K562 (cell line): ENCODE measurements around the gene ATP5MC3. TPM values are rescaled to one million over a fixed set of nuclear protein-coding genes. Genes with fewer than 3 reads are reported as not detected.

Source experiments
- ATAC-seq: fragments of 200-7000 bp; cut with Tn5 transposase; 3 replicates; pipeline ENCODE4 v1.9.1; 2020; ENCODE audit warnings: moderate library complexity
- BruUV-seq: library from RNA; stranded (reverse); fragments of 400-500 nt; replicated peaks from 2 replicates; lab custom pipeline; 2021; lab: Mats Ljungman, UMichigan
- CTCF ChIA-PET: fragments of 300-600 bp; formaldehyde crosslinking; extraction: SDS; loops from one replicate; lab custom pipeline; 2021; ENCODE audit warnings: low intra/inter-chr PET ratio; lab: Yijun Ruan, JAX
- POLR2A ChIA-PET: fragments of 300-600, 350-650 bp; sonication (Branson Sonifier 250); formaldehyde crosslinking; extraction: SDS; loops from one replicate; lab custom pipeline; 2021; ENCODE audit warnings: antibody characterized with exemption, inconsistent platforms; lab: Yijun Ruan, JAX
- DNase-seq, 4 experiments: peaks; one replicate each; pipeline versions ENCODE4 v3.0.0 to v3.0.0-alpha.2; 2011 to 2018; ENCODE audit warnings: low spot score in 3 of 4, mixed read lengths in 3 of 4; ENCODE audit errors: extremely low read depth in 1 of 4
- FAIRE-seq: peaks from 2 replicates; lab custom pipeline; 2011; peaks lifted over from hg19 to GRCh38; lab: Jason Lieb, UNC
- H2AFZ ChIP-seq: 2 replicates; pipeline ENCODE4 v1.6.0; 2011; ENCODE audit warnings: low read depth, low read length, control low read depth, inconsistent platforms
- H3K27ac ChIP-seq: fragments of 200-600 bp; 3 replicates; pipeline ENCODE4 v1.8.0; 2011; ENCODE audit warnings: low read depth, mild to moderate bottlenecking, control low read depth, inconsistent platforms, low read length, moderate library complexity, mixed read lengths; ENCODE audit errors: extremely low read depth
- H3K27me3 ChIP-seq, 2 experiments: fragments of 300-600 bp in 1 of 2; 2 replicates in 1 of 2; 3 replicates in 1 of 2; pipeline versions ENCODE4 v1.6.0 to v1.8.0; 2011; ENCODE audit warnings: inconsistent platforms in 2 of 2, low read length in 2 of 2, mild to moderate bottlenecking in 1 of 2, mixed read lengths in 1 of 2, moderate library complexity in 1 of 2; ENCODE audit not compliant: control insufficient read depth in 2 of 2, insufficient read depth in 2 of 2
- H3K36me3 ChIP-seq: fragments of 300-600 bp; 3 replicates; pipeline ENCODE4 v1.8.0; 2011; ENCODE audit warnings: mild to moderate bottlenecking, low read length, inconsistent platforms; ENCODE audit not compliant: control insufficient read depth, insufficient read depth
- H3K4me1 ChIP-seq, 2 experiments: fragments of 200-600 bp in 1 of 2; replicated peaks in 1 of 2; 2 replicates in 1 of 2; 3 replicates in 1 of 2; pipeline versions ENCODE4 v1.5.1 to v1.8.0; 2011; ENCODE audit warnings: inconsistent platforms in 2 of 2, low read length in 2 of 2, mild to moderate bottlenecking in 1 of 2, mixed read lengths in 1 of 2, moderate library complexity in 1 of 2; ENCODE audit not compliant: control insufficient read depth in 2 of 2, insufficient read depth in 2 of 2
- H3K4me2 ChIP-seq: 2 replicates; pipeline ENCODE4 v1.6.1; 2011; ENCODE audit warnings: low read length, control low read depth, inconsistent platforms, mixed read lengths; ENCODE audit not compliant: insufficient read depth
- H3K4me3 ChIP-seq: fragments of 200-600 bp; sonication (generic), shearing (Covaris generic); 2 replicates; pipeline ENCODE4 v1.5.1; 2016; ENCODE audit warnings: control low read depth, inconsistent platforms
- H3K79me2 ChIP-seq: fragments of 200-600 bp; 3 replicates; pipeline ENCODE4 v1.8.0; 2011; ENCODE audit warnings: low read length, inconsistent platforms; ENCODE audit not compliant: control insufficient read depth, insufficient read depth
- H3K9ac ChIP-seq, 2 experiments: 2 replicates each; pipeline versions ENCODE4 v1.6.0 to v1.6.1; 2011; ENCODE audit warnings: low read depth in 2 of 2, low read length in 2 of 2, control low read depth in 1 of 2, inconsistent platforms in 1 of 2, mild to moderate bottlenecking in 1 of 2, mixed read lengths in 1 of 2; ENCODE audit not compliant: insufficient read depth in 1 of 2
- H3K9me1 ChIP-seq: one replicate; pipeline ENCODE4 v1.6.0; 2011; ENCODE audit warnings: inconsistent platforms, mild to moderate bottlenecking, low read length, moderate library complexity; ENCODE audit not compliant: control insufficient read depth, insufficient read depth
- H3K9me3 ChIP-seq: replicated peaks from 2 replicates; pipeline ENCODE4 v1.5.1; 2011; ENCODE audit warnings: low read depth, low read length, inconsistent platforms; ENCODE audit not compliant: control insufficient read depth, insufficient read depth
- H4K20me1 ChIP-seq: replicated peaks from 2 replicates; pipeline ENCODE4 v1.6.1; 2011; ENCODE audit warnings: low read length, inconsistent platforms, mixed read lengths; ENCODE audit not compliant: control insufficient read depth, insufficient read depth
- EGR1 ChIP-seq: fragments of 450-650 bp; conservative IDR thresholded peaks from 2 replicates; pipeline ENCODE4 v1.6.1; 2017; ENCODE audit warnings: mild to moderate bottlenecking
- EHMT2 ChIP-seq: fragments of 450-650 bp; IDR thresholded peaks from 2 replicates; pipeline ENCODE4 v1.6.1; 2018; ENCODE audit warnings: antibody characterized with exemption
- ELF4 ChIP-seq: fragments of 450-650 bp; formaldehyde crosslinking; IDR thresholded peaks from 2 replicates; pipeline ENCODE4 v1.4.0; 2022; ENCODE audit warnings: missing genetic modification characterization
- FOXJ2 ChIP-seq: fragments of 200-800 bp; sonication (Bioruptor generic); IDR thresholded peaks from 2 replicates; pipeline ENCODE4 v1.6.1; 2016; ENCODE audit warnings: missing genetic modification characterization, missing compliant biosample characterization
- JUN ChIP-seq, 2 experiments: sonication (generic) in 1 of 2; formaldehyde crosslinking in 1 of 2; IDR thresholded peaks; 2 replicates each; pipeline versions ENCODE4 v1.6.1 to v1.8.0; 2012 to 2022; ENCODE audit warnings: borderline replicate concordance in 2 of 2, mild to moderate bottlenecking in 2 of 2, improper control_type of control experiment in 1 of 2, low read depth in 1 of 2, low read length in 1 of 2, missing genetic modification reagents in 1 of 2
- MEIS2 ChIP-seq: fragments of 450-650 bp; IDR thresholded peaks from 2 replicates; pipeline ENCODE4 v1.6.1; 2014; ENCODE audit warnings: mild to moderate bottlenecking; ENCODE audit not compliant: partially characterized antibody
- PKNOX1 ChIP-seq: fragments of 450-650 bp; IDR thresholded peaks from 2 replicates; pipeline ENCODE4 v1.6.1; 2016
- PTTG1 ChIP-seq: fragments of 450-650 bp; IDR thresholded peaks from 2 replicates; pipeline ENCODE4 v1.6.1; 2016; ENCODE audit warnings: low read depth, mild to moderate bottlenecking, missing genetic modification characterization, missing compliant biosample characterization
- ZNF766 ChIP-seq: fragments of 200-800 bp; sonication (Bioruptor generic); conservative IDR thresholded peaks from 2 replicates; pipeline ENCODE4 v1.6.1; 2016; ENCODE audit warnings: missing genetic modification characterization, missing compliant biosample characterization
- WGBS: fragments of 100-300 bp; shearing (Covaris generic); methylation state at CpG from one replicate; pipeline ENCODE4 v1.1.6; 2016; ENCODE audit warnings: low coverage, mixed read lengths; ENCODE audit not compliant: insufficient coverage; ENCODE audit errors: missing lambda C conversion rate; 5-methylcytosine and 5-hydroxymethylcytosine counted together
- in situ Hi-C: fragments of 300-500 bp; cut with MboI; formaldehyde crosslinking; loops from 4 replicates; pipeline ENCODE4 v1.15.0; 2018; ENCODE audit warnings: inconsistent platforms, mixed read lengths
- intact Hi-C: fragments of 100-400 bp; cut with micrococcal nuclease; formaldehyde crosslinking; loops from 2 replicates; pipeline ENCODE4 v1.14.2; 2022
- polyA plus RNA-seq, 8 experiments: library from polyadenylated mRNA; depleted of rRNA in 4 of 8; stranded (reverse) in 5 of 8; unstranded in 3 of 8; fragments of >200 nt; fragmentation: Nextera tagmentation in 2 of 8; fragmentation: Illumina TruSeq in 1 of 8; extraction: Ambion mirVana in 2 of 8; extraction: Trizol in 1 of 8; gene quantifications; 2 replicates each; pipeline versions ENCODE4 v1.2.1 to v1.2.3, GENCODE V29; 2011 to 2014; ENCODE audit warnings: inconsistent platforms in 1 of 8, missing spikeins in 1 of 8
- total RNA-seq, 7 experiments: library from RNA; depleted of rRNA in 6 of 7; stranded (reverse); fragments of >200 nt in 6 of 7; fragmentation: Illumina TruSeq in 2 of 7; extraction: Trizol in 2 of 7; gene quantifications; 2 replicates each; pipeline versions ENCODE4 v1.2.1 to v1.2.3, GENCODE V29; 2011 to 2021; ENCODE audit warnings: low replicate concordance in 1 of 7
- TF ChIP-seq, protein P1 (sequence below): IDR thresholded peaks from 3 replicates; pipeline ENCODE4 v1.6.1; 2011; ENCODE audit warnings: borderline replicate concordance, mild to moderate bottlenecking, moderate library complexity; ENCODE audit not compliant: insufficient read length; ENCODE audit errors: extremely low read depth

The ATP5MC3 gene
- total and polyA plus RNA-seq, 9 of the 15 experiments (the other 6 are each of a cell fraction or from before 2014, with no cell fraction given): 423 to 2,565 (median 1,012) TPM

GRCh38 chr2:175170659-175171304, 10.7 kb downstream of the ATP5MC3 start (continued):
- TF ChIP-seq FOXJ2 (no peak), EHMT2 (peak; percentile 19), PTTG1 (tag) (no peak), ELF4 (CRISPR knock-in tag) (peak; percentile 58; the same call in 1 of the 2 replicates), ZNF766 (CRISPR knock-in tag) (0 out of 2 replicates have a peak, but pooled peaks have one; percentile 13)
- TF ChIP-seq, all 486 proteins: peak for 41

DNA sequence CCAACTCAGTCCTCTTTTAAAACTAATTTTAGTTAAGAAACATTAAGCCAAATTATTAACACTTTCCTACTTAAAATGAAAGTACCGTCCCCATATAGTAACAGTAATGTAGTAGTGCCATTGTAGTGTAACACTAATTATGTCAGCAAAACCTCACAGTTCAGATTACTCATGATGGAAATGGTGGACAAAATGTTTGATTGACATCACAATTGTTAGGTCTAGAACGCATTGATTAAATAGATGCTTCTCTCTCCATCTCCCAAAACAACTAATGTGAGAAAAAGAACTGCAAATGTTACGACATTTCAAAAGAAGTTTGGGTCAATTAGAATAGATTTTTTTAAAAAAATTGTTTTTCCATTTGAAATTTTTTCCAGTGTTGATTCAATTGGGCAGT, 12.3 kb downstream of the ATP5MC3 start:
- CTCF ChIA-PET: no interaction called here
- Histone ChIP-seq H3K9ac (peak overlapping the region in 1 of 2 experiments; percentile 99; a peak in 2 of 4 replicates), H3K4me3 (peak overlapping the region; percentile 69; the same call in 1 of the 2 replicates), H3K4me1 (peaks cover 10 to 14% of the 10 kb centered on the region in 2 experiments), H3K9me3 (peaks cover 2% of the 10 kb centered on the region; the same call in 1 of the 2 replicates), H3K36me3 (peaks cover 11% of the 10 kb centered on the region; the same call in 2 of the 3 replicates), H3K27ac (peak overlapping the region; percentile 82; the same call in 2 of the 3 replicates), H2AFZ (no peak overlapping the region), H4K20me1 (no peaks in the 10 kb centered on the region), H3K4me2 (peak overlapping the region; percentile 62), H3K79me2 (peaks cover 62% of the 10 kb centered on the region), H3K9me1 (no peaks in the 10 kb centered on the region), H3K27me3 (no peaks in the 10 kb centered on the region)
- 25% methylated on average over 3 of the region's 3 CpGs for WGBS
- BruUV-seq: no TSS peak
- in situ Hi-C loops (loop anchor here (10.0 kb wide), 1 partner anchor 1224 kb away; no protein-coding TSS in a partner anchor), intact Hi-C loops (loop anchor here (5.0 kb wide), 2 partner anchors 57 to 833 kb away; partner anchors contain the start of gene LNPK)
- POLR2A ChIA-PET: interaction anchor here (0.9 to 1.3 kb wide), 3 partner anchors 10 to 24 kb away, joined by 3 to 42 read pairs (median 6); no protein-coding TSS in a partner anchor
- DNase-seq (no peak), ATAC-seq (no peak), FAIRE-seq (no peak)
- TF ChIP-seq EHMT2: 0 out of 2 replicates have a peak, but pooled peaks have one; percentile 12
- peak; percentile 55 for TF ChIP-seq MEIS2
- TF ChIP-seq EGR1: 0 out of 2 replicates have a peak, but pooled peaks have one; percentile 7
- TF ChIP-seq PKNOX1: peak; percentile 88
- TF ChIP-seq, protein P1, sequence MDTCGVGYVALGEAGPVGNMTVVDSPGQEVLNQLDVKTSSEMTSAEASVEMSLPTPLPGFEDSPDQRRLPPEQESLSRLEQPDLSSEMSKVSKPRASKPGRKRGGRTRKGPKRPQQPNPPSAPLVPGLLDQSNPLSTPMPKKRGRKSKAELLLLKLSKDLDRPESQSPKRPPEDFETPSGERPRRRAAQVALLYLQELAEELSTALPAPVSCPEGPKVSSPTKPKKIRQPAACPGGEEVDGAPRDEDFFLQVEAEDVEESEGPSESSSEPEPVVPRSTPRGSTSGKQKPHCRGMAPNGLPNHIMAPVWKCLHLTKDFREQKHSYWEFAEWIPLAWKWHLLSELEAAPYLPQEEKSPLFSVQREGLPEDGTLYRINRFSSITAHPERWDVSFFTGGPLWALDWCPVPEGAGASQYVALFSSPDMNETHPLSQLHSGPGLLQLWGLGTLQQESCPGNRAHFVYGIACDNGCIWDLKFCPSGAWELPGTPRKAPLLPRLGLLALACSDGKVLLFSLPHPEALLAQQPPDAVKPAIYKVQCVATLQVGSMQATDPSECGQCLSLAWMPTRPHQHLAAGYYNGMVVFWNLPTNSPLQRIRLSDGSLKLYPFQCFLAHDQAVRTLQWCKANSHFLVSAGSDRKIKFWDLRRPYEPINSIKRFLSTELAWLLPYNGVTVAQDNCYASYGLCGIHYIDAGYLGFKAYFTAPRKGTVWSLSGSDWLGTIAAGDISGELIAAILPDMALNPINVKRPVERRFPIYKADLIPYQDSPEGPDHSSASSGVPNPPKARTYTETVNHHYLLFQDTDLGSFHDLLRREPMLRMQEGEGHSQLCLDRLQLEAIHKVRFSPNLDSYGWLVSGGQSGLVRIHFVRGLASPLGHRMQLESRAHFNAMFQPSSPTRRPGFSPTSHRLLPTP: no peak
- no peak for TF ChIP-seq JUN (IDR thresholded peaks at IDR 0.05; ENCODE audit: borderline replicate concordance, low read depth, low read length)
- TF ChIP-seq JUN (CRISPR knock-in tag; IDR thresholded peaks at IDR 0.05; ENCODE audit: borderline replicate concordance): no peak
